Fibroblast of lung (primary cell): ENCODE data around the gene CBLL1. TPM values are rescaled to one million over a fixed set of nuclear protein-coding genes. Genes with fewer than 3 reads are reported as not detected.

Experiments used
- DNase-seq, 2 donors: peaks; one replicate each; pipeline versions ENCODE4 v3.0.0 to v3.0.0-alpha.2; 2010; ENCODE audit warnings: low read depth in 2 of 2
- H2AFZ ChIP-seq: 2 replicates; pipeline ENCODE4 v1.5.1; 2012; ENCODE audit warnings: low read length, control low read depth, inconsistent platforms
- H3K27ac ChIP-seq: 2 replicates; pipeline ENCODE4 v1.5.1; 2011; ENCODE audit warnings: low read length, control low read depth; ENCODE audit not compliant: insufficient read depth
- H3K27me3 ChIP-seq: 2 replicates; pipeline ENCODE4 v1.5.1; 2011; ENCODE audit warnings: mild to moderate bottlenecking, low read length; ENCODE audit not compliant: control insufficient read depth, insufficient read depth
- H3K36me3 ChIP-seq: 2 replicates; pipeline ENCODE4 v1.5.1; 2011; ENCODE audit warnings: low read length; ENCODE audit not compliant: control insufficient read depth, insufficient read depth
- H3K4me1 ChIP-seq: 2 replicates; pipeline ENCODE4 v1.5.1; 2011; ENCODE audit warnings: low read length; ENCODE audit not compliant: control insufficient read depth, insufficient read depth; ENCODE audit errors: extremely low read depth
- H3K4me2 ChIP-seq: 2 replicates; pipeline ENCODE4 v1.5.1; 2011; ENCODE audit warnings: low read length, control low read depth; ENCODE audit not compliant: insufficient read depth; ENCODE audit errors: extremely low read depth
- H3K4me3 ChIP-seq, 4 experiments: fragments of 200-600 bp in 1 of 4; sonication (generic) in 1 of 4; replicated peaks in 1 of 4; 2 replicates each; pipeline ENCODE4 v1.5.1; 2011 to 2016; ENCODE audit warnings: low read length in 4 of 4, low read depth in 3 of 4, mild to moderate bottlenecking in 3 of 4, control low read depth in 2 of 4, inconsistent platforms in 1 of 4, mixed read lengths in 1 of 4; ENCODE audit not compliant: insufficient read depth in 1 of 4; ENCODE audit errors: control extremely low read depth in 1 of 4
- H3K79me2 ChIP-seq: 2 replicates; pipeline ENCODE4 v1.5.1; 2012; ENCODE audit warnings: mild to moderate bottlenecking, low read length, inconsistent platforms; ENCODE audit not compliant: control insufficient read depth, insufficient read depth
- H3K9ac ChIP-seq: 2 replicates; pipeline ENCODE4 v1.5.1; 2011; ENCODE audit warnings: mild to moderate bottlenecking, low read length, control low read depth; ENCODE audit not compliant: insufficient read depth
- H3K9me3 ChIP-seq: 2 replicates; pipeline ENCODE4 v1.5.1; 2012; ENCODE audit warnings: low read depth, low read length; ENCODE audit not compliant: control insufficient read depth, insufficient read depth
- H4K20me1 ChIP-seq: 2 replicates; pipeline ENCODE4 v1.5.1; 2011; ENCODE audit warnings: low read length; ENCODE audit not compliant: control insufficient read depth, insufficient read depth; ENCODE audit errors: extremely low read depth
- CTCF ChIP-seq, 2 donors: IDR thresholded peaks in 1 of 2; conservative IDR thresholded peaks in 1 of 2; 1 replicate in 1 of 2; 2 replicates in 1 of 2; pipeline ENCODE4 v1.5.1; 2011 to 2012; ENCODE audit warnings: low read length in 2 of 2, control low read depth in 1 of 2, inconsistent platforms in 1 of 2, low read depth in 1 of 2, mild to moderate bottlenecking in 1 of 2
- EZH2 ChIP-seq: IDR thresholded peaks from 2 replicates; pipeline ENCODE4 v1.5.1; 2012; ENCODE audit warnings: low read length, control low read depth, mild to moderate bottlenecking; ENCODE audit errors: missing control alignments
- polyA plus RNA-seq, 2 donors: library from polyadenylated mRNA; depleted of rRNA in 1 of 2; stranded (reverse) in 1 of 2; unstranded in 1 of 2; fragments of >200 nt; gene quantifications; 2 replicates each; pipeline ENCODE4 v1.2.1, GENCODE V29; 2011 to 2012; ENCODE audit warnings: missing spikeins in 1 of 2
- total RNA-seq: library from RNA; depleted of rRNA; stranded (reverse); fragments of >200 nt; gene quantifications from 2 replicates; pipeline ENCODE4 v1.2.1, GENCODE V29; 2014

Gene CBLL1
- total and polyA plus RNA-seq, 2 donors (not counting 1 experiment from before 2014, with no cell fraction given), result 17.5 to 20.1 TPM

- no peaks in the 10 kb centered on the region for H3K79me2 ChIP-seq
- H3K4me1 ChIP-seq, result no peaks in the 10 kb centered on the region
- H3K36me3 ChIP-seq, result no peaks in the 10 kb centered on the region
- H2AFZ ChIP-seq, result no peak overlapping the region
- no peaks in the 10 kb centered on the region for H3K27me3 ChIP-seq
- no peak overlapping the region for H3K27ac ChIP-seq
- no peak overlapping the region for H3K4me3 ChIP-seq
- H3K9ac ChIP-seq, result no peak overlapping the region
- no peak for TF ChIP-seq CTCF (conservative IDR thresholded peaks at IDR 0.05 in 1 of 2, IDR thresholded peaks at IDR 0.05 in 1 of 2; ENCODE audit: low read depth in 1 of 2, low read length in 2 of 2)
- TF ChIP-seq EZH2, result no peak
- no peaks in the 10 kb centered on the region for H3K9me3 ChIP-seq
- H4K20me1 ChIP-seq, result no peaks in the 10 kb centered on the region
- DNase-seq, result no peak
- H3K4me2 ChIP-seq, result no peak overlapping the region
These were observed 29.1 kb downstream of the CBLL1 start for GRCh38 chr7:107773027-107773426.

- no peaks in the 10 kb centered on the region for H3K79me2 ChIP-seq
- H3K4me1 ChIP-seq, result no peaks in the 10 kb centered on the region
- H3K9ac ChIP-seq, result no peak overlapping the region
- H3K27me3 ChIP-seq, result peaks cover 2% of the 10 kb centered on the region
- no peaks in the 10 kb centered on the region for H4K20me1 ChIP-seq
- no peak overlapping the region for H3K27ac ChIP-seq
- TF ChIP-seq CTCF (conservative IDR thresholded peaks at IDR 0.05 in 1 of 2, IDR thresholded peaks at IDR 0.05 in 1 of 2; ENCODE audit: low read depth in 1 of 2, low read length in 2 of 2) (no peak), EZH2 (no peak)
- no peak overlapping the region for H3K4me3 ChIP-seq
- no peaks in the 10 kb centered on the region for H3K36me3 ChIP-seq
- DNase-seq, result no peak
- no peak overlapping the region for H3K4me2 ChIP-seq
- no peaks in the 10 kb centered on the region for H3K9me3 ChIP-seq
- no peak overlapping the region for H2AFZ ChIP-seq
These were observed 33.8 kb downstream of the CBLL1 start for GRCh38 chr7:107777702-107778101.

GRCh38 chr7:107778283-107778682 lies 34.3 kb downstream of the CBLL1 start:
- DNase-seq, result no peak
- H3K27ac ChIP-seq, result no peak overlapping the region
- no peak overlapping the region for H3K9ac ChIP-seq
- no peak for TF ChIP-seq CTCF (conservative IDR thresholded peaks at IDR 0.05 in 1 of 2, IDR thresholded peaks at IDR 0.05 in 1 of 2; ENCODE audit: low read depth in 1 of 2, low read length in 2 of 2)
- TF ChIP-seq EZH2, result no peak
- no peaks in the 10 kb centered on the region for H3K4me1 ChIP-seq
- peaks cover 3% of the 10 kb centered on the region for H3K27me3 ChIP-seq
- H4K20me1 ChIP-seq, result no peaks in the 10 kb centered on the region
- H3K4me3 ChIP-seq, result no peak overlapping the region
- H3K4me2 ChIP-seq, result no peak overlapping the region
- no peaks in the 10 kb centered on the region for H3K36me3 ChIP-seq
- no peak overlapping the region for H2AFZ ChIP-seq
- no peaks in the 10 kb centered on the region for H3K9me3 ChIP-seq
- H3K79me2 ChIP-seq, result no peaks in the 10 kb centered on the region
